Esophagus muscularis mucosa (tissue), 3 donors: ENCODE results near the gene KCNN2.

Experiments used
- POLR2A ChIP-seq: fragments of 450-650 bp; IDR thresholded peaks from one replicate; pipeline ENCODE4 v1.6.1; 2017; ENCODE audit warnings: antibody characterized with exemption, moderate library complexity, mild to moderate bottlenecking, low read depth
- POLR2AphosphoS5 ChIP-seq, 2 donors: sonication (generic); formaldehyde crosslinking; IDR thresholded peaks; one replicate each; pipeline ENCODE4 v1.6.1; 2017; ENCODE audit warnings: antibody characterized with exemption in 2 of 2
- TF ChIP-seq, protein P1 (sequence below), 3 experiments: fragments of 200-600 bp in 2 of 3; fragments of 450-650 bp in 1 of 3; sonication (generic) in 2 of 3; IDR thresholded peaks; one replicate each; pipeline ENCODE4 v1.5.1; 2017 to 2019; ENCODE audit warnings: antibody characterized with exemption in 3 of 3, mild to moderate bottlenecking in 2 of 3, moderate library complexity in 1 of 3

DNA sequence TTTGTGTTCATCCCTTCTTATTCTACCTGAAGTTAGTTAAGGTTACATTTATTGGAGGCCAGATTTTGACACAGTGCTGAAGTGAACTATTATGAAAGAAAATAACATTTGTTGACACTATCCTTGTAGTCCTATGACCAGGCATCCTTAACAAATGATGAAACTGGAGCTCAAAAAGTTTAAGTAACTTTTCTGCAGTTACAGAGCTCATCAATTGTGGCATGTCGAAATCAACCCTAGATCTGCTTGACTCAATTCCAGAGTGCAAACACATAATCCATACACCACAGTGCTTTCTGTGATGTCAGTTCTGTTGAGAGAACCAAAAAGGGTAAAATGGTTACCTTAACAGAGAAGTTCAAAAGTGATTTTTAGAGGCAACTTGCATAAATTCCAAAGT, 28.6 kb downstream of the KCNN2 start:
- TF ChIP-seq, protein P1, sequence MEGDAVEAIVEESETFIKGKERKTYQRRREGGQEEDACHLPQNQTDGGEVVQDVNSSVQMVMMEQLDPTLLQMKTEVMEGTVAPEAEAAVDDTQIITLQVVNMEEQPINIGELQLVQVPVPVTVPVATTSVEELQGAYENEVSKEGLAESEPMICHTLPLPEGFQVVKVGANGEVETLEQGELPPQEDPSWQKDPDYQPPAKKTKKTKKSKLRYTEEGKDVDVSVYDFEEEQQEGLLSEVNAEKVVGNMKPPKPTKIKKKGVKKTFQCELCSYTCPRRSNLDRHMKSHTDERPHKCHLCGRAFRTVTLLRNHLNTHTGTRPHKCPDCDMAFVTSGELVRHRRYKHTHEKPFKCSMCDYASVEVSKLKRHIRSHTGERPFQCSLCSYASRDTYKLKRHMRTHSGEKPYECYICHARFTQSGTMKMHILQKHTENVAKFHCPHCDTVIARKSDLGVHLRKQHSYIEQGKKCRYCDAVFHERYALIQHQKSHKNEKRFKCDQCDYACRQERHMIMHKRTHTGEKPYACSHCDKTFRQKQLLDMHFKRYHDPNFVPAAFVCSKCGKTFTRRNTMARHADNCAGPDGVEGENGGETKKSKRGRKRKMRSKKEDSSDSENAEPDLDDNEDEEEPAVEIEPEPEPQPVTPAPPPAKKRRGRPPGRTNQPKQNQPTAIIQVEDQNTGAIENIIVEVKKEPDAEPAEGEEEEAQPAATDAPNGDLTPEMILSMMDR (IDR thresholded peaks at IDR 0.05) = no peak
- TF ChIP-seq POLR2A (no peak), POLR2AphosphoS5 (IDR thresholded peaks at IDR 0.05) (no peak)
